ENCODE results near the gene YJU2. TPM values are rescaled to one million over a fixed set of nuclear protein-coding genes. Genes with fewer than 3 reads are reported as not detected.
"Not testable (repeated sequence)": the region's sequence is repeated elsewhere in the genome, so short reads cannot be mapped to it uniquely, and the experiment has no call there.

The YJU2 gene
- total RNA-seq, 1 experiment from 2014 or later = 28.1 TPM

DNA sequence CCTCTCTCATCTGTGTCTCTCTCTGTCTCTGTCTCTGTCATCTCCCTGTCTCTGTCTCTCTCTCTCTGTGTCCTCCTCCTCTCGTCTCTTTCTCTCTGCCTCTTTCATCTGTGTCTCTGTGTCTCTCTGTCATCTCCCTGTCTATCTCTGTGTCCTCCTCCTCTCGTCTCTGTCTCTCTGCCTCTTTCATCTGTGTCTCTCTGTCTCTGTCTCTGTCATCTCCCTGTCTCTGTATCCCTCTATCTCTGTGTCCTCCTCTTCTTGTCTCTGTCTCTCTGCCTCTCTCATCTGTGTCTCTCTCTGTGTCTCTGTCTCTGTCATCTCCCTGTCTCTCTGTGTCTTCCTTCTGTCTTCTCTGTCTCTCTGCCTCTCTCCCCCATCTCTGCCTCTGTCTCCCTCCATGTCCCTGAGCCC lies 18.1 kb upstream of the YJU2 start:
- Mint-ChIP-seq H3K4me3 (ENCODE audit: unreplicated experiment) (no peak overlapping the region), H3K4me1 (ENCODE audit: insufficient read depth, unreplicated experiment) (peaks cover 4% of the 10 kb centered on the region), H3K27ac (ENCODE audit: low read depth, unreplicated experiment) (no peak overlapping the region), H3K9me3 (ENCODE audit: unreplicated experiment) (no peaks in the 10 kb centered on the region), H3K27me3 (ENCODE audit: insufficient read depth, unreplicated experiment) (no peaks in the 10 kb centered on the region), H3K36me3 (ENCODE audit: insufficient read depth, unreplicated experiment) (peaks cover 4% of the 10 kb centered on the region)
- DNase-seq (ENCODE audit: unreplicated experiment) = no peak
- intact Hi-C loops (cut with micrococcal nuclease) = no loop called here
- no TSS peak for BruUV-seq (replicated peaks)
- TF ChIP-seq, protein P1, sequence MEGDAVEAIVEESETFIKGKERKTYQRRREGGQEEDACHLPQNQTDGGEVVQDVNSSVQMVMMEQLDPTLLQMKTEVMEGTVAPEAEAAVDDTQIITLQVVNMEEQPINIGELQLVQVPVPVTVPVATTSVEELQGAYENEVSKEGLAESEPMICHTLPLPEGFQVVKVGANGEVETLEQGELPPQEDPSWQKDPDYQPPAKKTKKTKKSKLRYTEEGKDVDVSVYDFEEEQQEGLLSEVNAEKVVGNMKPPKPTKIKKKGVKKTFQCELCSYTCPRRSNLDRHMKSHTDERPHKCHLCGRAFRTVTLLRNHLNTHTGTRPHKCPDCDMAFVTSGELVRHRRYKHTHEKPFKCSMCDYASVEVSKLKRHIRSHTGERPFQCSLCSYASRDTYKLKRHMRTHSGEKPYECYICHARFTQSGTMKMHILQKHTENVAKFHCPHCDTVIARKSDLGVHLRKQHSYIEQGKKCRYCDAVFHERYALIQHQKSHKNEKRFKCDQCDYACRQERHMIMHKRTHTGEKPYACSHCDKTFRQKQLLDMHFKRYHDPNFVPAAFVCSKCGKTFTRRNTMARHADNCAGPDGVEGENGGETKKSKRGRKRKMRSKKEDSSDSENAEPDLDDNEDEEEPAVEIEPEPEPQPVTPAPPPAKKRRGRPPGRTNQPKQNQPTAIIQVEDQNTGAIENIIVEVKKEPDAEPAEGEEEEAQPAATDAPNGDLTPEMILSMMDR (IDR thresholded peaks at IDR 0.05; ENCODE audit: unreplicated experiment) = no peak
- CTCF ChIA-PET = no interaction called here
- POLR2A ChIA-PET = no interaction called here

DNA sequence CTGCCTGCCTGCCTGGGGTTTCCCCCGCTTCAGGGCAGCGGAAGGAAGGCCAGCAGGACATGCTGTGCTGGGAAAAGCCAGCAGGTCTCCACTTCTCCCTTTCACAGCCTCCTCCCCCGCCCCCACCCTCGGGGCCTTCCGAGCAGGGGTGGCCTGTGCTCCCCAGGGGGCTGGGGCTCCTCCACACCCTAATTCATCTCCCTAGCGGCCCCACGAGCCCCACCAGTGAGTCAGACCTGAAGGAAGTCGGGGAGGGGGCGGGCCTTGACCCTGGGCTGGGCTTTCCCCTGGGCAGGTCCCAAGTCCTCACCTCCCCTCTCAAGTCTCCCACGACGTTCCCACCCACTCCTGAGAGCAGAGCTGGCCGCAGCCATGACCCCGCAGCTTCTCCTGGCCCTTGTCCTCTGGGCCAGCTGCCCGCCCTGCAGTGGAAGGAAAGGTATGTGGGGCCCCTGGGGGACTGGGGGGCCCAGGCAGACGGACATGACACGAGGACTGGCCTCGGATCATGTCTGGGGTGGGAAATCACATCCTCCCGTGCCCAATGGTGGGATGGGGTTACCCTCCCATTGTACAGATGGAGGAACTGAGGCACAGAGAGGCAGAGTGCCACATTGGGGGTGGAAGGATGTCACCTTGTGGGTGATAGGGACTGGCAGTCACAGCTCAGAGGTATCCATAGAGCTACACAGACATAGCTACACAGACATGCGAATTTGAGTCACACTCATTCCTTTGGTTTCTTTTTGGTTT lies 17.5 kb upstream of the YJU2 start, which contains the start of gene EBI3:
Gene EBI3, plus strand, starts transcription at position 345 of the 753 bp plus-strand sequence. Its CDS starts 28 bp downstream, at position 373.
- CTCF ChIA-PET = no interaction called here
- POLR2A ChIA-PET = no interaction called here
- Mint-ChIP-seq H3K36me3 (ENCODE audit: insufficient read depth, unreplicated experiment) (peaks cover 4% of the 10 kb centered on the region), H3K27me3 (ENCODE audit: insufficient read depth, unreplicated experiment) (no peaks in the 10 kb centered on the region), H3K4me1 (ENCODE audit: insufficient read depth, unreplicated experiment) (peaks cover 4% of the 10 kb centered on the region), H3K27ac (ENCODE audit: low read depth, unreplicated experiment) (no peak within 1 kb of the TSS), H3K9me3 (ENCODE audit: unreplicated experiment) (no peaks in the 10 kb centered on the region), H3K4me3 (ENCODE audit: unreplicated experiment) (no peak within 1 kb of the TSS)
- peak; percentile 37 for DNase-seq (ENCODE audit: unreplicated experiment)
- intact Hi-C loops (cut with micrococcal nuclease) = no loop called here
- TF ChIP-seq, protein P1 (IDR thresholded peaks at IDR 0.05; ENCODE audit: unreplicated experiment) = no peak
- BruUV-seq (replicated peaks) = no TSS peak

DNA sequence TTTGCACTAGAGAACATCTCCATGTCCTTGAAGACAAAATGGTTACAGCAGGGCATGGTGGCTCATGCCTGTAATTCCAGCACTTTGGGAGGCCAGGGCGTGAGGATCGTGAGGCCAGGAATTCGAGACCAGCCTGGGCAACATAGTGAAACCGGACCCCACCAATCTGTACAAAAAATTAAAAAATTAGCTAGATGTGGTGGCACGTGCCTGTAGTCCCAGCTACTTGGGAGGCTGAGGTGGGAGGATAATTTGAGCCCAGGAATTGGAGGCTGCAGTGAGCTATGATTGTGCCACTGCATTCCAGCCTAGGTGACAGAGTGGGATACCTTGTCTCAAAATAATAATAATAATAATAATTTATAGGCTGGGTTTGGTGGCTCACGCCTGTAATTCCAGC lies 16.6 kb upstream of the YJU2 start:
- not testable (repeated sequence) for H3K9me3 Mint-ChIP-seq (ENCODE audit: unreplicated experiment)

DNA sequence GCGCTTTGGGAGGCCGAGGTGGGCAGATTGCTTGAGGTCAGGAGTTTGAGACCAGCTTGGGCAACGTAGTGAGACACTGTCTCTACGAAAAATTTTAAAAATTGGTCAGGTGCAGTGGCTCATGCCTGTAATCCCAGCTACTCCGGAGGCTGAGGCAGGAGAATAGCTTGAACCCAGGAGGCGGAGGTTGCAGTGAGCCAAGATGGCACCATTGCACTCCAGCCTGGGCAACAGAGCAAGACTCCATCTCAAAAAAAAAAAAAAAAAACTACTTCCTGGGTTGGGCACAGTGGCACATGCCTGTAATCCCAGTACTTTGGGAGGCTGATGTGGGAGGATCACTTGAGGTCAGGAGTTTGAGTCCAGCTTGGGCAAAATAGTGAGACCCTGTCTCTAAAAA lies 15.4 kb upstream of the YJU2 start:
- H3K36me3 Mint-ChIP-seq (ENCODE audit: insufficient read depth, unreplicated experiment); H3K4me3 Mint-ChIP-seq (ENCODE audit: unreplicated experiment); intact Hi-C loops (cut with micrococcal nuclease); H3K9me3 Mint-ChIP-seq (ENCODE audit: unreplicated experiment); H3K4me1 Mint-ChIP-seq (ENCODE audit: insufficient read depth, unreplicated experiment); H3K27ac Mint-ChIP-seq (ENCODE audit: low read depth, unreplicated experiment); DNase-seq (ENCODE audit: unreplicated experiment); H3K27me3 Mint-ChIP-seq (ENCODE audit: insufficient read depth, unreplicated experiment); BruUV-seq (replicated peaks); POLR2A ChIA-PET: not testable (repeated sequence)
- CTCF ChIA-PET = interaction anchor here (0.6 to 0.8 kb wide), 2 partner anchors 25 to 836 kb away, joined by 3 read pairs; no protein-coding TSS in a partner anchor

More for the DNA sequence above, 16.6 kb upstream of the YJU2 start:
- H3K27ac Mint-ChIP-seq (ENCODE audit: low read depth, unreplicated experiment); POLR2A ChIA-PET; H3K27me3 Mint-ChIP-seq (ENCODE audit: insufficient read depth, unreplicated experiment); H3K36me3 Mint-ChIP-seq (ENCODE audit: insufficient read depth, unreplicated experiment); H3K4me1 Mint-ChIP-seq (ENCODE audit: insufficient read depth, unreplicated experiment); CTCF ChIA-PET; BruUV-seq (replicated peaks); DNase-seq (ENCODE audit: unreplicated experiment); H3K4me3 Mint-ChIP-seq (ENCODE audit: unreplicated experiment); intact Hi-C loops (cut with micrococcal nuclease): not testable (repeated sequence)

DNA sequence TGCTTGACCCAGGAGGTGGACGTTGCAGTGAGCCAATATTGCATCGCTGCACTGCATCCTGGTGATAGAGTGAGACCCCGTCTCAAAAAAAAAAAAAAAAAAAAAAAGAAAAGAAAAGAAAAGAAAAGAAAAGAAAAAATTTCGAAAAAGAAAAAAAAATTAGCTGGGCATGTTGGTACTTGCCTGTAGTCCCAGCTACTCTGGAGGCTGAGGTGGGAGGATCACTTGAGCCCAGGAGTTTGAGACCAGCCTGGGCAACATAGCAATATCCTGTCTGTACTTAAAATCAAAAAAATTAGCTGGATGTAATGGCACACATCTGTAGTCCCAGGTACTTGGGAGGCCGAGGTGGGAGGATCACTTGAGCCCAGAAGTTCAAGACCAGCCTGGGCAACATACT lies 14.7 kb upstream of the YJU2 start:
- H3K9me3 Mint-ChIP-seq (ENCODE audit: unreplicated experiment); POLR2A ChIA-PET; intact Hi-C loops (cut with micrococcal nuclease); DNase-seq (ENCODE audit: unreplicated experiment); BruUV-seq (replicated peaks); H3K27ac Mint-ChIP-seq (ENCODE audit: low read depth, unreplicated experiment); H3K4me1 Mint-ChIP-seq (ENCODE audit: insufficient read depth, unreplicated experiment); H3K27me3 Mint-ChIP-seq (ENCODE audit: insufficient read depth, unreplicated experiment); H3K36me3 Mint-ChIP-seq (ENCODE audit: insufficient read depth, unreplicated experiment); H3K4me3 Mint-ChIP-seq (ENCODE audit: unreplicated experiment): not testable (repeated sequence)
- CTCF ChIA-PET = interaction anchor here (0.6 to 0.7 kb wide), 3 partner anchors 98 to 837 kb away, joined by 3 read pairs; no protein-coding TSS in a partner anchor
